ENCODE measurements around the gene SLCO4A1. TPM values are rescaled to one million over a fixed set of nuclear protein-coding genes. Genes with fewer than 3 reads are reported as not detected.

Gene SLCO4A1
- polyA plus RNA-seq, 1 donor (not counting 4 experiments of a cell fraction or from before 2014, with no cell fraction given) = 1.8 TPM

- H3K79me2 ChIP-seq (ENCODE audit: control insufficient read depth, insufficient read depth, low read length) = no peaks in the 10 kb centered on the region
- peaks cover 4% of the 10 kb centered on the region for H4K20me1 ChIP-seq (ENCODE audit: control insufficient read depth, extremely low read depth, insufficient read depth, low read length)
- TF ChIP-seq CTCF (optimal IDR thresholded peaks at IDR 0.05 in 1 of 3, IDR thresholded peaks at IDR 0.05 in 1 of 3, conservative IDR thresholded peaks at IDR 0.05 in 1 of 3; ENCODE audit: extremely low read depth in 1 of 3, insufficient read depth in 2 of 3, low read length in 3 of 3) (no peak), EZH2 (IDR thresholded peaks at IDR 0.05; ENCODE audit: low read length) (no peak)
- no peaks in the 10 kb centered on the region for H3K36me3 ChIP-seq (ENCODE audit: control insufficient read depth in 2 of 2, extremely low read depth in 1 of 2, insufficient read depth in 2 of 2, low read length in 2 of 2)
- peaks cover 17% of the 10 kb centered on the region for H3K4me1 ChIP-seq (ENCODE audit: control insufficient read depth, extremely low read depth, insufficient read depth, low read length)
- no peaks in the 10 kb centered on the region for H3K9me3 ChIP-seq (ENCODE audit: control insufficient read depth, low read depth, low read length)
- H3K9me1 ChIP-seq (ENCODE audit: control insufficient read depth, extremely low read depth, insufficient read depth, low read length) = no peaks in the 10 kb centered on the region
- H3K4me3 ChIP-seq (ENCODE audit: control insufficient read depth in 2 of 3, extremely low read depth in 1 of 3, insufficient read depth in 2 of 3, low read depth in 1 of 3, low read length in 3 of 3) = no peak overlapping the region
- H3K4me2 ChIP-seq (ENCODE audit: control insufficient read depth, extremely low read depth, insufficient read depth, low read depth, low read length) = no peak overlapping the region
- no peak overlapping the region for H3K27ac ChIP-seq (ENCODE audit: control insufficient read depth, insufficient read depth, low read length)
- H3K27me3 ChIP-seq (ENCODE audit: control insufficient read depth, extremely low read depth, insufficient read depth, low read length) = no peaks in the 10 kb centered on the region
- no peak for DNase-seq (ENCODE audit: low read depth, low spot score)
- H2AFZ ChIP-seq (ENCODE audit: control insufficient read depth, low read length) = no peak overlapping the region
- FAIRE-seq = no peak
- dilution Hi-C loops (cut with MboI; ENCODE audit: extremely low pct_ligation_motif_present, low sequenced_read_pairs) = no loop called here
- no peak overlapping the region for H3K9ac ChIP-seq (ENCODE audit: control insufficient read depth, extremely low read depth, insufficient read depth, low read length)
These were observed 4.7 kb downstream of the SLCO4A1 start for GRCh38 chr20:62646851-62647520.

GRCh38 chr20:62647521-62648317 is 5.4 kb downstream of the SLCO4A1 start:
- Histone ChIP-seq H3K4me2 (ENCODE audit: control insufficient read depth, extremely low read depth, insufficient read depth, low read depth, low read length) (no peak overlapping the region), H3K27me3 (ENCODE audit: control insufficient read depth, extremely low read depth, insufficient read depth, low read length) (no peaks in the 10 kb centered on the region), H3K9ac (ENCODE audit: control insufficient read depth, extremely low read depth, insufficient read depth, low read length) (no peak overlapping the region), H3K9me3 (ENCODE audit: control insufficient read depth, low read depth, low read length) (no peaks in the 10 kb centered on the region), H3K4me1 (ENCODE audit: control insufficient read depth, extremely low read depth, insufficient read depth, low read length) (peaks cover 24% of the 10 kb centered on the region), H3K4me3 (ENCODE audit: control insufficient read depth in 2 of 3, extremely low read depth in 1 of 3, insufficient read depth in 2 of 3, low read depth in 1 of 3, low read length in 3 of 3) (no peak overlapping the region), H3K9me1 (ENCODE audit: control insufficient read depth, extremely low read depth, insufficient read depth, low read length) (no peaks in the 10 kb centered on the region), H3K79me2 (ENCODE audit: control insufficient read depth, insufficient read depth, low read length) (no peaks in the 10 kb centered on the region), H4K20me1 (ENCODE audit: control insufficient read depth, extremely low read depth, insufficient read depth, low read length) (peaks cover 4% of the 10 kb centered on the region), H3K27ac (ENCODE audit: control insufficient read depth, insufficient read depth, low read length) (no peak overlapping the region), H3K36me3 (ENCODE audit: control insufficient read depth in 2 of 2, extremely low read depth in 1 of 2, insufficient read depth in 2 of 2, low read length in 2 of 2) (no peaks in the 10 kb centered on the region), H2AFZ (ENCODE audit: control insufficient read depth, low read length) (no peak overlapping the region)
- no peak for FAIRE-seq
- no peak for TF ChIP-seq EZH2 (IDR thresholded peaks at IDR 0.05; ENCODE audit: low read length)
- no peak for TF ChIP-seq CTCF (optimal IDR thresholded peaks at IDR 0.05 in 1 of 3, IDR thresholded peaks at IDR 0.05 in 1 of 3, conservative IDR thresholded peaks at IDR 0.05 in 1 of 3; ENCODE audit: extremely low read depth in 1 of 3, insufficient read depth in 2 of 3, low read length in 3 of 3)
- no peak for DNase-seq (ENCODE audit: low read depth, low spot score)
- dilution Hi-C loops (cut with MboI; ENCODE audit: extremely low pct_ligation_motif_present, low sequenced_read_pairs) = no loop called here
